ENCODE measurements around the gene MCMBP. TPM values are rescaled to one million over a fixed set of nuclear protein-coding genes. Genes with fewer than 3 reads are reported as not detected.

MCMBP gene
- total RNA-seq, 2 experiments from 2014 or later: 14.5 to 14.6 TPM

DNA sequence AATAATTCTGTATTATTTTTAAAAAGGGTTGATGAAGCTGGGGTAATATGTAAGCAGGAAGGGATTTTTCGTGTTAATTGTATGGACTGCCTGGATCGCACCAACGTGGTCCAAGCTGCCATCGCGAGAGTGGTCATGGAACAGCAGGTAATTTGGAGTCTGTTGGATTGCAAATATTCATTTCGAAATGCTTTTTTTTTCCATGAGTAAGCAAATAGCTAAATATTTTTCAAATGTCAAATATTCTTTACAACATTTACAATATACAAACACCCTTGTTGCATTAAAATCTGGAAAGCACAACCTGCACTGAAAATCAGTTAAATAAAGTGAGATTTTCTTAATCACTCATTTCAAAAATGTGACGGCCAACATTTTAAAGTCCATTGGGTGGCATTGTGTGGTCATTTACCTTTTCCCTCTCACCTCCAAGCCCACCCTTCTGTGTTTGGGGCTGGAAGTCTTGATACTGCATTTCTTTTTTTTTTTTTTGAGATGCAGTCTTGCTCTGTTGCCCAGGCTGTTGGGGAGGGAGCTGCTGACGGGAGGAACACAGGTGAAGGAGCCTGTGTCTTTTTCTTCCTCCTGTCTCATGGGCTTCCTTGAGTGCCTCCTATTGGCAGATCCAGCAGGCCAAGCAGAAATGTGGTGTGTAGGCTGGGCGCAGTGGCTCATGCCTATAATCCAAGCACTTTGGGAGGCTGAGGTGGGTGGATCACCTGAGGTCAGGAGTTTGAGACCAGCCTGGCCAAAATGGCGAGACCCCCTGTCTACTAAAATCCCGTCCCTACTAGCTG lies 66.1 kb downstream of the MCMBP start:
- no peaks in the 10 kb centered on the region for H3K27me3 ChIP-seq (ENCODE audit: control insufficient read depth in 1 of 2, insufficient read depth in 2 of 2, low read length in 2 of 2)
- TF ChIP-seq CTCF (IDR thresholded peaks at IDR 0.05): no peak
- ATAC-seq (ENCODE audit: poor library complexity): no peak
- Mint-ChIP-seq H3K4me1 (ENCODE audit: low read depth) (no peaks in the 10 kb centered on the region), H3K4me3 (no peak overlapping the region), H3K9me3 (no peaks in the 10 kb centered on the region), H3K27me3 (no peaks in the 10 kb centered on the region), H3K36me3 (ENCODE audit: low read depth) (peaks cover 46% of the 10 kb centered on the region), H3K27ac (no peak overlapping the region)
- H3K27ac ChIP-seq (ENCODE audit: low read depth in 1 of 2, low read length in 2 of 2): no peak overlapping the region
- DNase-seq: no peak
- intact Hi-C loops (cut with DNase I, micrococcal nuclease): no loop called here
- ChIA-PET CTCF (no interaction called here), POLR2A (interaction anchor here (0.7 kb wide), 1 partner anchor 9 kb away, joined by 3 read pairs; no protein-coding TSS in a partner anchor)
- no peaks in the 10 kb centered on the region for H3K36me3 ChIP-seq (ENCODE audit: insufficient read depth, low read length)
- H3K9me3 ChIP-seq (ENCODE audit: control insufficient read depth in 1 of 2, insufficient read depth in 1 of 2, low read length in 2 of 2): no peaks in the 10 kb centered on the region
- no peaks in the 10 kb centered on the region for H3K4me1 ChIP-seq (ENCODE audit: insufficient read depth, low read length)
- H3K4me3 ChIP-seq (ENCODE audit: low read length): no peak overlapping the region

- intact Hi-C loops (cut with DNase I, micrococcal nuclease): no loop called here
- no peak overlapping the region for H3K4me3 ChIP-seq (ENCODE audit: low read length)
- H3K27ac Mint-ChIP-seq: no peak overlapping the region
- H3K27me3 ChIP-seq (ENCODE audit: control insufficient read depth in 1 of 2, insufficient read depth in 2 of 2, low read length in 2 of 2): no peaks in the 10 kb centered on the region
- H3K36me3 Mint-ChIP-seq (ENCODE audit: low read depth): peaks cover 41% of the 10 kb centered on the region
- no peak for TF ChIP-seq CTCF (IDR thresholded peaks at IDR 0.05)
- H3K27me3 Mint-ChIP-seq: no peaks in the 10 kb centered on the region
- no peak for ATAC-seq (ENCODE audit: poor library complexity)
- H3K4me1 Mint-ChIP-seq (ENCODE audit: low read depth): no peaks in the 10 kb centered on the region
- H3K27ac ChIP-seq (ENCODE audit: low read depth in 1 of 2, low read length in 2 of 2): no peak overlapping the region
- no peaks in the 10 kb centered on the region for H3K4me1 ChIP-seq (ENCODE audit: insufficient read depth, low read length)
- POLR2A ChIA-PET: no interaction called here
- no peak for DNase-seq
- no peaks in the 10 kb centered on the region for H3K9me3 Mint-ChIP-seq
- no peak overlapping the region for H3K4me3 Mint-ChIP-seq
- no peaks in the 10 kb centered on the region for H3K9me3 ChIP-seq (ENCODE audit: control insufficient read depth in 1 of 2, insufficient read depth in 1 of 2, low read length in 2 of 2)
- H3K36me3 ChIP-seq (ENCODE audit: insufficient read depth, low read length): no peaks in the 10 kb centered on the region
- CTCF ChIA-PET: no interaction called here
Observed at GRCh38 chr10:119805702-119806230, 66.9 kb downstream of the MCMBP start.

GRCh38 chr10:119803264-119803663 lies 69.4 kb downstream of the MCMBP start:
- Histone ChIP-seq H3K36me3 (ENCODE audit: insufficient read depth, low read length) (no peaks in the 10 kb centered on the region), H3K27me3 (ENCODE audit: control insufficient read depth in 1 of 2, insufficient read depth in 2 of 2, low read length in 2 of 2) (no peaks in the 10 kb centered on the region), H3K4me1 (ENCODE audit: insufficient read depth, low read length) (no peaks in the 10 kb centered on the region), H3K9me3 (ENCODE audit: control insufficient read depth in 1 of 2, insufficient read depth in 1 of 2, low read length in 2 of 2) (no peaks in the 10 kb centered on the region), H3K4me3 (ENCODE audit: low read length) (no peak overlapping the region), H3K27ac (ENCODE audit: low read depth in 1 of 2, low read length in 2 of 2) (no peak overlapping the region)
- H3K27ac Mint-ChIP-seq: no peak overlapping the region
- ChIA-PET CTCF (interaction anchor here (1.2 to 1.8 kb wide), 3 partner anchors 10 to 116 kb away, joined by 3 to 4 read pairs (median 3); no protein-coding TSS in a partner anchor), POLR2A (interaction anchor here (0.5 to 1.8 kb wide), 2 partner anchors 8 to 1205 kb away, joined by 4 to 5 read pairs; no protein-coding TSS in a partner anchor)
- no peaks in the 10 kb centered on the region for H3K4me1 Mint-ChIP-seq (ENCODE audit: low read depth)
- H3K36me3 Mint-ChIP-seq (ENCODE audit: low read depth): peaks cover 48% of the 10 kb centered on the region
- ATAC-seq (ENCODE audit: poor library complexity): no peak
- intact Hi-C loops (cut with DNase I, micrococcal nuclease): no loop called here
- H3K9me3 Mint-ChIP-seq: no peaks in the 10 kb centered on the region
- DNase-seq: no peak
- no peak overlapping the region for H3K4me3 Mint-ChIP-seq
- TF ChIP-seq CTCF (IDR thresholded peaks at IDR 0.05): no peak
- H3K27me3 Mint-ChIP-seq: no peaks in the 10 kb centered on the region

Data from CD4-positive, alpha-beta T cell (primary cell).